ENCODE measurements around the gene LBH. TPM values are rescaled to one million over a fixed set of nuclear protein-coding genes. Genes with fewer than 3 reads are reported as not detected.

The LBH gene
- total RNA-seq, 2 experiments from 2014 or later: 3.0 to 3.7 TPM

- no peaks in the 10 kb centered on the region for H3K9me3 ChIP-seq (ENCODE audit: low read length)
- H2AFZ ChIP-seq (ENCODE audit: low read length): no peak overlapping the region
- H3K9me2 ChIP-seq (ENCODE audit: insufficient read depth, low read length): no peaks in the 10 kb centered on the region
- no peaks in the 10 kb centered on the region for H3K36me3 ChIP-seq (ENCODE audit: insufficient read depth, low read length)
- H3K4me2 ChIP-seq (ENCODE audit: low read length): no peak overlapping the region
- no peak overlapping the region for H3K27ac ChIP-seq (ENCODE audit: low read depth, low read length, poor library complexity, severe bottlenecking)
- CTCF ChIA-PET (ENCODE audit: unreplicated experiment): no interaction called here
- no TSS peak for BruUV-seq (replicated peaks)
- no peaks in the 10 kb centered on the region for H3K79me2 ChIP-seq (ENCODE audit: insufficient read depth, low read depth, low read length)
- no peak for DNase-seq (ENCODE audit: low spot score)
- peaks cover 13% of the 10 kb centered on the region for H3K4me1 ChIP-seq (ENCODE audit: insufficient read depth, low read length, poor library complexity, severe bottlenecking)
- H4K20me1 ChIP-seq (ENCODE audit: insufficient read depth, low read length): no peaks in the 10 kb centered on the region
- intact Hi-C loops (cut with micrococcal nuclease; ENCODE audit: unreplicated experiment): no loop called here
- TF ChIP-seq CTCF (conservative IDR thresholded peaks at IDR 0.05; ENCODE audit: low read length): no peak
- TF ChIP-seq EZH2phosphoT487 (IDR thresholded peaks at IDR 0.05; ENCODE audit: borderline replicate concordance, low read depth, low read length): no peak
- no peak overlapping the region for H3K4me3 ChIP-seq (ENCODE audit: low read depth, low read length, poor library complexity, severe bottlenecking)
- POLR2A ChIA-PET: interaction anchor here (1.3 kb wide), 2 partner anchors 9 to 46 kb away, joined by 3 to 5 read pairs; no protein-coding TSS in a partner anchor
These were observed 5.4 kb downstream of the LBH start for GRCh38 chr2:30236591-30237238.

GRCh38 chr2:30237239-30237965 lies 6.1 kb downstream of the LBH start:
- Histone ChIP-seq H3K4me2 (ENCODE audit: low read length) (no peak overlapping the region), H2AFZ (ENCODE audit: low read length) (no peak overlapping the region), H4K20me1 (ENCODE audit: insufficient read depth, low read length) (no peaks in the 10 kb centered on the region), H3K4me3 (ENCODE audit: low read depth, low read length, poor library complexity, severe bottlenecking) (no peak overlapping the region), H3K79me2 (ENCODE audit: insufficient read depth, low read depth, low read length) (no peaks in the 10 kb centered on the region), H3K36me3 (ENCODE audit: insufficient read depth, low read length) (no peaks in the 10 kb centered on the region), H3K9me3 (ENCODE audit: low read length) (no peaks in the 10 kb centered on the region), H3K9me2 (ENCODE audit: insufficient read depth, low read length) (no peaks in the 10 kb centered on the region), H3K4me1 (ENCODE audit: insufficient read depth, low read length, poor library complexity, severe bottlenecking) (peaks cover 6% of the 10 kb centered on the region), H3K27ac (ENCODE audit: low read depth, low read length, poor library complexity, severe bottlenecking) (no peak overlapping the region)
- TF ChIP-seq CTCF (conservative IDR thresholded peaks at IDR 0.05; ENCODE audit: low read length): no peak
- TF ChIP-seq EZH2phosphoT487 (IDR thresholded peaks at IDR 0.05; ENCODE audit: borderline replicate concordance, low read depth, low read length): no peak
- intact Hi-C loops (cut with micrococcal nuclease; ENCODE audit: unreplicated experiment): no loop called here
- DNase-seq (ENCODE audit: low spot score): no peak
- ChIA-PET POLR2A (interaction anchor here (1.3 kb wide), 2 partner anchors 9 to 46 kb away, joined by 3 to 5 read pairs; no protein-coding TSS in a partner anchor), CTCF (ENCODE audit: unreplicated experiment) (no interaction called here)
- no TSS peak for BruUV-seq (replicated peaks)

Measured in OCI-LY7 (cell line).